ENCODE data around the gene DSG1. TPM values are rescaled to one million over a fixed set of nuclear protein-coding genes. Genes with fewer than 3 reads are reported as not detected.

Gene DSG1
- total RNA-seq, 1 experiment from 2014 or later: not detected

DNA sequence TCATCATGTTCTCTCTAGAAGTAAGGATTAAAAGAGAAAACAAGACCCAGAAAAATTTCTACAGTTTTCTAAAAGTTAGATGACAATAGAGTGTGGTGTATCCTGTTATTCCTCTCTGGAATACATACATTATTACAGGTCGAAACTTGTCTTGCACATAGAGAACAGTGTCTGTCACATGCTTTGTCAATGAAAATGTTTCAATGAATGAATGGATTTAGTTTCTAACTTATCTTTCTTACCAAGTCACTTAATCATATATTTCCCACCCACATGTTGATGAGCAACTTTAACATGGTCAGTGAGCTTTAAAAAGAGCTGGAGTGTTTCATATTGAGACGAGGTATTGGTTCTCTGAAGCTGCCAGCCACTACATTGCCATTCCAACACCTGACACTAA lies 63.0 kb downstream of the DSG1 start:
- no peak overlapping the region for H3K56ac ChIP-seq (ENCODE audit: insufficient read length, low read depth, low read length)
- H3K18ac ChIP-seq (ENCODE audit: insufficient read length, low read depth, low read length): no peak overlapping the region
- H3K27ac Mint-ChIP-seq: no peak overlapping the region
- no peak overlapping the region for H3K4ac ChIP-seq (ENCODE audit: low read depth, low read length)
- H3K27me3 Mint-ChIP-seq (ENCODE audit: low read depth): no peaks in the 10 kb centered on the region
- no peak overlapping the region for H4K8ac ChIP-seq (replicated peaks; ENCODE audit: insufficient read length, low read depth, low read length)
- no peaks in the 10 kb centered on the region for H3K23me2 ChIP-seq (ENCODE audit: insufficient read length, low read depth, low read length, poor library complexity, severe bottlenecking)
- WGBS (ENCODE audit: extremely low coverage, insufficient read length, low lambda C conversion rate): no CpG with 5 or more reads among the region's 2 CpGs
- peaks cover 2 to 7% of the 10 kb centered on the region in 2 experiments; a peak in 1 of 4 replicates for H3K4me1 Mint-ChIP-seq
- TF ChIP-seq, protein P1, sequence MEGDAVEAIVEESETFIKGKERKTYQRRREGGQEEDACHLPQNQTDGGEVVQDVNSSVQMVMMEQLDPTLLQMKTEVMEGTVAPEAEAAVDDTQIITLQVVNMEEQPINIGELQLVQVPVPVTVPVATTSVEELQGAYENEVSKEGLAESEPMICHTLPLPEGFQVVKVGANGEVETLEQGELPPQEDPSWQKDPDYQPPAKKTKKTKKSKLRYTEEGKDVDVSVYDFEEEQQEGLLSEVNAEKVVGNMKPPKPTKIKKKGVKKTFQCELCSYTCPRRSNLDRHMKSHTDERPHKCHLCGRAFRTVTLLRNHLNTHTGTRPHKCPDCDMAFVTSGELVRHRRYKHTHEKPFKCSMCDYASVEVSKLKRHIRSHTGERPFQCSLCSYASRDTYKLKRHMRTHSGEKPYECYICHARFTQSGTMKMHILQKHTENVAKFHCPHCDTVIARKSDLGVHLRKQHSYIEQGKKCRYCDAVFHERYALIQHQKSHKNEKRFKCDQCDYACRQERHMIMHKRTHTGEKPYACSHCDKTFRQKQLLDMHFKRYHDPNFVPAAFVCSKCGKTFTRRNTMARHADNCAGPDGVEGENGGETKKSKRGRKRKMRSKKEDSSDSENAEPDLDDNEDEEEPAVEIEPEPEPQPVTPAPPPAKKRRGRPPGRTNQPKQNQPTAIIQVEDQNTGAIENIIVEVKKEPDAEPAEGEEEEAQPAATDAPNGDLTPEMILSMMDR (conservative IDR thresholded peaks at IDR 0.05): no peak
- H3K14ac ChIP-seq (ENCODE audit: insufficient read depth, low read length): no peak overlapping the region
- no peaks in the 10 kb centered on the region for H3K27me3 ChIP-seq (ENCODE audit: insufficient read depth, low read length)
- H3K23ac ChIP-seq (ENCODE audit: insufficient read length, low read depth, low read length): no peak overlapping the region
- H4K5ac ChIP-seq (ENCODE audit: insufficient read length, low read depth, low read length): no peak overlapping the region
- H4K20me1 ChIP-seq (ENCODE audit: control insufficient read depth, insufficient read depth, insufficient read length): no peaks in the 10 kb centered on the region
- no peak overlapping the region for H2BK20ac ChIP-seq (ENCODE audit: low read depth, low read length, poor library complexity, severe bottlenecking)
- no peak overlapping the region for H3K27ac ChIP-seq (ENCODE audit: insufficient read length, low read depth, low read length)
- no peak overlapping the region for H2AFZ ChIP-seq (ENCODE audit: low read length)
- H4K91ac ChIP-seq (ENCODE audit: insufficient read length, low read depth, low read length): no peak overlapping the region
- H3K79me1 ChIP-seq (ENCODE audit: insufficient read depth, low read depth, low read length, poor library complexity, severe bottlenecking): no peaks in the 10 kb centered on the region
- H2BK12ac ChIP-seq (ENCODE audit: insufficient read length, low read depth, low read length): no peak overlapping the region
- H2BK15ac ChIP-seq (ENCODE audit: low read depth, low read length): no peak overlapping the region
- H2AK5ac ChIP-seq (ENCODE audit: insufficient read length, low read length): no peak overlapping the region
- H3K9ac ChIP-seq (ENCODE audit: extremely low read depth, insufficient read length, low read length): no peak overlapping the region
- H2BK5ac ChIP-seq (ENCODE audit: insufficient read length, low read length): no peak overlapping the region
- no peak overlapping the region for H3K4me3 Mint-ChIP-seq
- no peaks in the 10 kb centered on the region for H3K9me3 Mint-ChIP-seq
- H3T11ph ChIP-seq (ENCODE audit: low read length): no peak overlapping the region
- no peaks in the 10 kb centered on the region for H3K9me3 ChIP-seq (ENCODE audit: control insufficient read depth, low read depth, low read length)
- no peak overlapping the region for H3K4me2 ChIP-seq (ENCODE audit: insufficient read depth, insufficient read length, low read length)
- H3K36me3 Mint-ChIP-seq (ENCODE audit: insufficient read depth in 1 of 3, low read depth in 3 of 3): no peaks in the 10 kb centered on the region
- no peak overlapping the region for H2BK120ac ChIP-seq (ENCODE audit: low read depth, low read length, poor library complexity, severe bottlenecking)
- no peaks in the 10 kb centered on the region for H3K79me2 ChIP-seq (ENCODE audit: insufficient read depth, low read length)
- DNase-seq: no peak
- no peaks in the 10 kb centered on the region for H3K4me1 ChIP-seq (ENCODE audit: insufficient read depth, low read length)

Data from H9 (cell line).